HG03139 (cell line): ENCODE data around the gene OR5A2.
"Not testable (repeated sequence)": the region's sequence is repeated elsewhere in the genome, so short reads cannot be mapped to it uniquely, and the experiment has no call there.

Experiments
- ATAC-seq: cut with Tn5 transposase; IDR thresholded peaks from one replicate; pipeline ENCODE4 v1.9.1; 2021; ENCODE audit not compliant: unreplicated experiment

OR5A2 gene, protein sequence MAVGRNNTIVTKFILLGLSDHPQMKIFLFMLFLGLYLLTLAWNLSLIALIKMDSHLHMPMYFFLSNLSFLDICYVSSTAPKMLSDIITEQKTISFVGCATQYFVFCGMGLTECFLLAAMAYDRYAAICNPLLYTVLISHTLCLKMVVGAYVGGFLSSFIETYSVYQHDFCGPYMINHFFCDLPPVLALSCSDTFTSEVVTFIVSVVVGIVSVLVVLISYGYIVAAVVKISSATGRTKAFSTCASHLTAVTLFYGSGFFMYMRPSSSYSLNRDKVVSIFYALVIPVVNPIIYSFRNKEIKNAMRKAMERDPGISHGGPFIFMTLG

DNA sequence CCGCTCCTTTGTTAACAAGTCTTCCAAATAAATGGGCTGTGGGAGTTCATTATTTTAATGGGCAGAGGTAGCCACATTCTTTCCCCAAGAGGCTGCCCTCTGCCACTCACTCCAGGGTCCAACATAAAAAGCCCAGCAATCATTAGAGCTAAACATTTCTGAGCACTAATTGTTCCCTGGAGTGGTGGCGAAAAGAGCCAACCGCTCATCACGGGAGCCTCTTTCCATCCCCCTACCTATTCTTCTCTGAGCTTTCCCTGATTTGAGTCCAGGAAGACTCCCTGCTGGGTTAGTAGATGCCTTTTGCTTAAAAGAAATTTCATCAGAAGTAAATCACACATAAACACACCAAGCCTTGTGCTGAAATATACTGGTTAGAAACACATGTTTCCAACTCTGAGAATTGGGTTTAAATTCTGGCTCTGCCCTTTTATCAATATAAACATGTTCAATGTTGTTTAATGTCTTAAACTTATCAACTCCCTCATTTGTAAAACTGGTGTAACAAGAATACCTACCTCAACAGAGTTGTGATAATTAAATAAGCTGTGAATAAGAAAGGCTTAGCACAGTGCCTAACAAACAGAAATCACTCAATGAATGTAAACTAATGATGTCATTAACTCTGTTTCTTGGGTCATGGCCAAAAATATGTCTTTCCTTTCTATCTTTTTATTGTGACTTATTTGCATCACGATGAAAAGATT is at the start of gene OR5A2:
Gene OR5A2, minus strand, starts transcription at position 53 of the 707 bp plus-strand sequence. CDS start 3,460 bp downstream, outside the sequence.
- ATAC-seq = no peak

DNA sequence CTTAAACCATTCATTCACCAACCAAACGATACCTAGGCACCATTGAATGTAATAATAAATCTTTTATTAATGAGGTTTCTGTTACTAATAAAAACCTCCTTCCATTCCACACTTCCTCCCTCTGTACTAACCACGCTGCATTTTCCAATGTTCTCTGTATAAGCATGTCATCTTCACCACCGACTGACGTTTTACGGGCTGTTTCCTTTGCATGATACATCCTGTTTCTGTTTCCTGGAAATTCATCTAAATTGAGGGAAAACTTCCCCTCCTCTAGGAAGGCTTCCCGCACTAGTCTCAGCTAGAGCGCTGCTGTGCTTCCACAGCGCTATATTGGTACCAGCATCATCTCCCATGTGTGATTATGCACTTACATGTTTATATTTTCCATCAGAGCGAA is 49.0 kb upstream of the OR5A2 start:
- ATAC-seq = no peak

DNA sequence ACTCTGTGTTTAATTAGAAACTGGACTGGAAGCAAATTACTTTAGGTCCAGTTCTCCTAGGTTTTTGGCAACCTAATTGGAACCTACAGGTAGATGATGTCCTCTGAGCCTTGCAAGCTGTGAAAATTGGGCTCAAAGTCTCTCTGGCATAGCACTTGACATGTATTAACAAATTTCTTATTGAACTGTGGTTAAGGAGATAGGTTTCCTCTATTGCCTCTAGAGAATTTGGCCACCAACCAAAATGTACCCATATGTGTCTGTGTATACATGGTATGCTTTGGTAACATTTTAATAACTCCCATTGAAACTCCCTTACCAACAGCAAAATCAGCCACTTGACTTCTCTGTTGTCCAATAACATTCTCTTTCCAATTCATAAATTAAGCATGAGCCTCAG is 46.8 kb upstream of the OR5A2 start, which contains the start of gene OR4D10:
Gene OR4D10, plus strand, starts transcription at position 301 of the 400 bp plus-strand sequence. CDS start 4,115 bp downstream, outside the sequence.
- ATAC-seq = no peak

DNA sequence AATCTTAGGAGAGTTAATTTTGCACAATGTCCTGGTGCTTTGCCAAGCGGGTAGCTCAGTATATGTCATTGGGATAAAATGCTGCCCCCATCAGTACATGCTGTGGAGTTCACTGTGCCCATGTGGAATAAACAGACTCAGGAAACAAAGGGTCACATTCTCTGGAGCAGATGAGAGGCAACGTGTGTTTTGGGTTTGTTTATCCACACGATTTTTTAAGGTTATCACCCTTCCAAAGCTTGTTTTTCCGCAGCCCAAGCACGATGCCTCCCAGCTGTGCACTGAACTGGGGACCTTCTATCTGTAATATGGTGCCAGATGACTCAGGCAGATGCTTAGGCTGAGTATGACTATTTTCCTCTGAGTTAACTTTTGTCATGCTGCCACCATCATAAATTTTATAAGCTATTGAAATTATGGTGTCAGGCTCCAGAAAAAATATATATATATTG is 37.0 kb upstream of the OR5A2 start:
- no peak for ATAC-seq

DNA sequence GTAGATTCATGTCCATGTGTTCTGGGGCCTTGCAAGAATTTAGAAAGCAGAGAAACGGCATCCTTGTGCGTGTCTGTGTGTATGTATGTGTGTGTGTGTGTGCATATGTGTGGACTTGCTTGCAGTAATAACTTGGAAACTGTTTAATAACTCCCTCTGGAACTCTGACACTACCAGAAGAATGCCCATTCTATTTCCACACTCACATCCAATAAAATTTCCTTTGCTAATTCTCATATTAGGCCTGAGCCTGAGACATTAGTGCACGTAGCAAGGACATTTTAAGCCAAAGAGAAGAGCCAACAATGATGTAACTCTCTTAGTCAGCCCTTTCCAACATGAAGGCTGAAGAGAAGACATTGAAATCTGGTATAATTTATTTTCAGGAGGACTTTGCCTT is 33.7 kb upstream of the OR5A2 start:
- ATAC-seq = no peak

DNA sequence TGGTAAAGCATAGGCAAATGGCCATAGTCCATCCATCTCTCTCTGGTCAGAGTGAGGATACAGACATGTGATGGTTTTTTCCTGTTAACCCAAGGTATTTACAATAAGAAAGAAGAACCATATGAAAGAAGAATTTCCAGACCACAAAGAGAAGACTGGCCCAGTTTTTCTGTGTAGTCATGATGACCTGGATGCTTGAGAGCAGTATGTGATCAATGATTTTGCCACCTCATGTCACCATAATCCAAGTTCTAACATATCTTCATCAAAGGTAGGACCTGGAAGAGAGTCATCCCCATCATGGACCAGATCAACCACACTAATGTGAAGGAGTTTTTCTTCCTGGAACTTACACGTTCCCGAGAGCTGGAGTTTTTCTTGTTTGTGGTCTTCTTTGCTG is 30.4 kb upstream of the OR5A2 start, which contains the start of gene OR4D6:
Gene OR4D6, plus strand, starts transcription at position 301 of the 400 bp plus-strand sequence. Its CDS starts 0 bp downstream, at position 301.
- ATAC-seq = no peak

DNA sequence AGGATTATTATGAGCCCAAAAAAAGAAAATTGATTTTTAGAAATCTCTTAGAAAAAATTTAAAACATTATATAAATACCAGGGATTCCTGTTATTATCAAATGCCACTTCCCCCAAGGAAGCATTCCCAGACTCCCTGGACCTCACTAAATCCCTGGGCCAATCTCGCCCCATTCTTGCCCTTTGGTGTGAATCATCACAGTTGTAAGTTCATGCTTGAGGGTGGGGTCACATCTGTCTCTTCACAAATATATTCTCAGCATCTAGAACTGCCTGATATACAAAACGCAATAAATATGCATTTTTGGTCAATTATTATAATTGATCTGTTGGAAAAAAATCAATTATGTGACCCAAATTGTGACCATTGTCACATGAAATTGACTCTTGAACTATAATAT is 22.3 kb upstream of the OR5A2 start:
- no peak for ATAC-seq

DNA sequence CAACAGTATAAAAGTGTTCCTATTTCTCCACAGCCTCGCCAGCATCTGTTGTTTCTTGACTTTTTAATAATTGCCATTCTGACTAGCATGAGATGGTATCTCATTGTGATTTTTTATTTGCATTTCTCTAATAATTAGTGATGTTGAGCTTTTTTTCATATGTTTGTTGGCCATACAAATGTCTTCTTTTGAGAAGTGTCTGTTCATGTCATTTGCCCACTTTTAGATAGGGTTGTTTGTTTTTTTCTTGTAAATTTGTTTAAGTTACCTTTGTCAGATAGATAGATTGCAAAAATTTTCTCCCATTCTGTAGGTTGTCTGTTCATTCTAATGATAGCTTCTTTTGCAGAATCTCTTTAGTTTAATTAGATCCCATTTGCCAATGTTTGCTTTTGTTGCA is 19.4 kb upstream of the OR5A2 start:
- not testable (repeated sequence) for ATAC-seq

DNA sequence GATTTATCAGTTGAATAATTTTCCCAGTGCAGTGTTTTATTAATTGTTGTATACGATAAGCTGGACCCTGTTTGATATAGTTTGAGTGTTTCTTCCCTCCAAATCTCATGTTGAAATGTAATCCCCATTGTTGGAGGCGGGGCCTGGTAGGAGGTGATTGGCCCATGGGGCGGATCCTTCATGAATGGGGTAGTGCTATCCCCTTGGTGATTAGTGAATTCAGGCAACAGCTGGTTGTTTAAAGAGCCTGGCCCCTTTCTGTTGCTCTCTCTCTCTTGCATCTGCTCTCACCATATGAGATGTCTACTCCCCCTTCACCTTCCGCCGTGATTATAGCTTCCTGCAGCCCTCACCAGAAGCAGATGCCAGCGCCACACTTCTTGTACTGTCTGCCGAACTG is 11.6 kb upstream of the OR5A2 start:
- no peak for ATAC-seq

DNA sequence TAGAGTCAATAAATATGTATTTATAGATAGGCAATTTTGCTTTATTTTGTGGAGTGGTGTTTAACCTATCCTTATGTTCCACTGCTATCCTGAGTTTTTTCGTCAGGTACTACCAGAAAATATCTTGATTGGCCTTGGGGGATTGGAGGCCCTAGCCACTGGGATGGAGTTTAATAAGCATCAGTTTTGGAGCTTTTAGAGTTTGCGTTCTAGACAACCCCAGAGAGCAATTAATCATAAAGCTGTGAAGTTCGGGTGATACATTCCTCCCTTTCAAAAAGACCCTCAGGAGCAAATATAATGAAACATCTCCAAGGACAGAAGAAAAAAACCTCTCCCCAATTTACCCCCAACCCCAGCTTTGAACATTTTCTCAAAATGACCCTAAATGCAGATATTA is 10.0 kb upstream of the OR5A2 start, which contains the start of gene OR5A1:
Gene OR5A1, plus strand, starts transcription at position 301 of the 400 bp plus-strand sequence. CDS start 6,700 bp downstream, outside the sequence.
- no peak for ATAC-seq

DNA sequence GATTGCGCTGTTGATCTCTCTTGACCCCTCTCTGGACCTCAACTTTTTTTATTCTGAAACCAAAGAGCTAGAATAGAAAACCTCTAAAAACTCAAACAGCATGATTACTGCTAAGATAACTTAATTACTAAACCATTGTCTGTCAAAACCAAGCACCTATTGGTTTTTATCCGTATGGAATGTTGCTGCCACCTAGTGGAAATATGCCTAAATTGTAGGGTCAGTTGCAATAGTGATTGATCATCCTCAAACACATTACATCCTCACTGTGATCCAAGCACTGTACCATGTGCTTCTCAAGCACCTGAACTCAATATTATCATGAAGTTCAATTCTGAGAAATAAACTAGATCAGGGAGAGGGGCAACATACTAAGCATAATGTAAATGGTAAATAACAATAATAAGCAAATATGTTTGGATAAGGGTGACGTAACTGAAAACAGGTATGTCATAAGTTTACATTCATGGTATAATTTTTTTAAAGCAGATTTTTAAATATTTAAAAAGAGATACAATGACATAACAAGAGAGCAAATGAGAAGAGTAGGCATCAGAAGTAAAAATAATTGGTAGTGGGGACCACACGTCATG is 3.8 kb upstream of the OR5A2 start:
- peak; percentile 54 for ATAC-seq

DNA sequence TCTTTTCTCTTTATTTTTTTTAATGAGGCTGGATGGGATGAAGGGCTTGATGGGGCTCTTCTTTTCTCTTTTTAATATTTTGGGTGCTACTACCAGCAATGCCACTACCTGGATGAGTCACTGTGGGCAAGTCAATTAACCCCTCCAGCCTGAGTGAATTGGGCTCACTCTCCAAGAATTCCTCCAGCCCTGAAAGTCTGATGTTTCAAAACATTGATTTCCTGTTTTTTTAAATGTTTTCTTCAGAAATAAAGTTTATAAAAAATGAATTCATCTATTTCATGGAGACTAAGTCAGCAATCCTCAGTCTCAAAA is 812 bp upstream of the OR5A2 start:
- no peak for ATAC-seq

DNA sequence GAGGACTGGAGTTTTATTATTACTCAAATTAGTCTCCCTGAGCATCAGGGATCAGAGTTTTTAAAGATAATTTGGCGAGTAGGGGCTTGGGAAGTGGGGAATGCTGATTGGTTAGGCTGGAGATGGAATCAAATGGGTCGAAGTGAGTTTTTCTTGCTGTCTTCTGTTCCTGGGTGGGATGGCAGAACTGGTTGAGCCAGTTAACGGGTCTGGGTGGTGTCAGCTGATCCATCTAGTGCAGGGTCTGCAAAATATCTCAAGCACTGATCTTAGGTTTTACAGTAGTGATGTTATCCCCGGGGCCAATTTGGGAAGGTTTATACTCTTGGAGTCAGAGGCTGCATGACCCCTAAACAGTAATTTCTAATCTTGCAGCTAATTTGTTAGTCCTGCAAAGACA is 1.1 kb downstream of the OR5A2 start:
- ATAC-seq = no peak

DNA sequence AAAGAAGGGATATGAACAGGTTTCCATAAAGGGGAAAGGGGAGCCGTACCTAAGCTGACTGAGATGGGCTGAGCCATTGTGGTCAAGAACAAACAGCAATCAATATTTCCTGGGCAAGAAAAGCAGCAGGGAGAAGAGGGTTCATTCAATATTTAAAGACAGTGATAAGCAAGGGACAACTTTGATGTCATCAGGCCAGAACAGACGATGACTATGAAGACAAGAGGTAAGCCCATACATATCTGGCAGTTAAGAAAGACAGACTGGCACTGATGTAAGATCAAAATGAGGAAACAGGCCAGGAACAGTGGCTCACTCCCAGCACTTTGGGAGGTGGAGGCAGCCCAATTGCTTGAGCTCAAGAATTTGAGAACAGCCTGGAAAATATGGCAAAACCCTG is 2.4 kb downstream of the OR5A2 start:
- ATAC-seq = no peak

DNA sequence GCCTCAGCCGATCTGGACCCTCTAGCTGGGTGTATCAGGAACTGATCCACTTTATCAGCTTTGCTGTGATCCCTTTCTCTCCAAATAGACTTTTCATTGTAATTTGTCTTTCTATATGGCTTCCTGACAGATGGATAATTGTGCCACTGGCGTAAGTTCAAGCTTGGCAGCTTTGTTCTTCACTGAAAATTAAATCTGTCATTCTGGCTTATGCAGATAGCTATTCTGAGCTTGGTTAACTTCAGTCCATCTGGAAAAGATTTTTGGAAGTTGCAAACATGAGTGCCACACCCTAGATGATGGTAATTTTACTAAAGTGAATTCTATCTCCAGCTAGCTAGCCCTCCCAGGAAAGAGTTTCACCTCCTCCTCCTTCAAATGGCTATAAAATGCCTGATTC is 8.1 kb downstream of the OR5A2 start:
- no peak for ATAC-seq

DNA sequence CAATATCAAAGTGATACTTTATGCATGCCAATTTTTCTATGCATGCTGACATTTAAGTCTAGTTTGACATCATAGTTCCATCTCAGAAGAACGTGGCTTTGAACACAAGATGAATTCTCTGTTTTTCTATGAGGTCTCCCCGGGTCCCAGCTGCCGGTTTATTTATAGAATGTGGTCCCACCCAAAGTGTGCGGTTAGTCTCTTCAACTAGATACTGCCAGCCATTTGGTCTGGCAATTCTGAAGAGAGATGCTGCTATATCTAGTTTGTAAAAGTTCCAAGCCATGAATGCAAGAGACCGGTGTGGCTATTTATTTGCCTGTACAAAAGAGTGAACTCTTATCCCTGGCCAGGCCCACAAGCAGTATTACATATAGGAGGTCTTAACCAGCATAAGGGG is 9.2 kb downstream of the OR5A2 start:
- no peak for ATAC-seq

DNA sequence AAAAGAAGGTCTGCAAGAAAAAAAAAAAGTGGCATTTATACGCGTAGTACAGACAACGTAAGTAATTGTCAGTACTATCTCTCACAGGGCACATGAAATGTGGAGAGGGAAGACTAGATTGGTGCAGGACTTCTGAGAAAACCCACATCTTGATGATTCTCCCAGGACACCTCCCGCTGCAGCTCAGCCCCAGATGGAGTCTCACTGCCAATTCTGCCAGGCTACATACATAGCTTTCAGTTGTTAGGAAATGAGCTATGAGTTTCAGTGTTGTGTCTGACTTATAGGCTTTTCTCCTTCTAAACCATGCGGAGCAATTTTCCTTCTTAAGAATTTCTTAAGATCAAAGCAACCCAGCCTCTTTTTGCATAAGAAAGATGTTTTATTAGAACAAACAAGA is 9.6 kb downstream of the OR5A2 start:
- ATAC-seq = no peak

DNA sequence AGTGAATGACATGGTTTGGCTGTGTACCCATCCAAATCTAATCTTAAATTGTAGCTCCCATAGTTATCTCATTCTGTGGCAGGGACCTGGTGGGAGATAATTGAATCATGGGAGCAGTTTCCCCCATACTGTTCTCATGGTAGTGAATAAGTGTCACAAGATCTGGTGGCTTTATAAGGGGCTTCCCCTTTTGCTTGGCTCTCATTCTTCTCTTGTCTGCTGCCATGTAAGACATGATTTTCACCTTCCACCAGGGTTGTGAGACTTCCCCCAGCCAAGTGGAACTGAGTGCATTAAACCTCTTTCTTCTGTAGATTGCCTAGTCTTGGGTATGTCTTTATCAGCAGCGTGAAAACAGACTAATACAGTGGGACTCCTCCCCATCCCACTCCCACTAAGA is 11.1 kb downstream of the OR5A2 start:
- no peak for ATAC-seq

DNA sequence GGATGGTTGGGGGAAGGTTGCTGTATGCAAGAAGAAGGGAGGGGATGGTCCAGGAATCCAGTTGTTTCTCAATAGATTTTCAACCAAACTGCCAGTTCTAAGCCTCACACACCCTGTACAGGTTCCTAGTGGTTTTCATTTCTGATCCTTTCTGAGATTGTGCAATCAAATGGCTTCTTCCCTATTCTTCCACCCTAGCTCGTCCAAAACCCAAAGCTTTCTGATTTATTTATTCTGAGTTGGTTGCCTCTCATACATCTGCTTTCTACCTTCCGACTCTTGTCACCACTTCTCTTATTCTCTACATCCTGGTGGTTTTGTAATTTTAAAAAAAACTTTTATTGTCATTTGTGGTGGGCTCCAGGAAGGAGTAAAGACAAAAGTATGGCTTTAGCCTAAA is 12.6 kb downstream of the OR5A2 start:
- no peak for ATAC-seq

DNA sequence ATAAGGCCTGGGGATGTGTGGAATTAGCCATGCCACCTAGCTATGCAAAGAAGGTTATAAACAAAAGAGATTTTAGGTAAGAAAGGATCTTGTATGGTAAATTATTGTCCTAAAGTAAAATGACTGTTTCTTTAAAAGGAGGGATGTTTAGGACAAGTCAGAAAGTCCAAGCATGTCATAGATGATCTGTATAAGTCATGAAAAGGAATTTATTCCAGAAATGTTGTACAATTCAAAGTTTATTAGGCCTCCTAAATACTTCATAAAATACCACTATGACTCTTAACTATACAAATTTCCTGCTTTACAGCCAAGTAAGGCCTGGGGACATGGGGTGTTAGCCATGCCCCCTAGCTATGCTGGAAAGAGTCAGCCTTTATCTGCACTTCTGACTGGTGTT is 22.7 kb downstream of the OR5A2 start:
- no peak for ATAC-seq

DNA sequence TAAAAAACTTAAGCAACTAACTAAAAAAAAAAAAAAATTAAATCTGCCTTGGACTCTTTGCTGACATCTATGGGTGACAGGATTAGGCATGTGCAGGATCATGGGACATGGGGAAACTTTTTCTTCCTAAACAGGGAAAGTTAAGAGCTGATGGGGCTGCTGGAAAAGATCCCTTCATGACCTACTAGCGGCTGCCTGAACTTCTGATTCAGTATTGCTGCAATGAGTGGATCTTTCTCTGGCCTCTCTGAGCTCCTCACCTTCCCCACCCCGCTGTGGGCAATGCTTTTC is 25.0 kb downstream of the OR5A2 start:
- no peak for ATAC-seq
